Tibial artery (tissue), 4 donors: ENCODE data around the gene WDR5.

ENCODE experiments used
- DNase-seq, 2 donors: peaks; one replicate each; pipeline ENCODE4 v3.0.0-alpha.2; 2019
- H3K27ac ChIP-seq, 2 donors: fragments of 200-600 bp; sonication (generic) in 1 of 2; 1 replicate in 1 of 2; 2 replicates in 1 of 2; pipeline ENCODE4 v1.5.1; 2018 to 2019; ENCODE audit warnings: mild to moderate bottlenecking in 1 of 2
- H3K27me3 ChIP-seq, 2 donors: fragments of 200-600 bp; sonication (generic) in 1 of 2; one replicate each; pipeline versions ENCODE4 v1.5.1 to v1.6.0; 2016 to 2019
- H3K36me3 ChIP-seq, 3 donors: fragments of 200-600 bp; sonication (generic) in 2 of 3; one replicate each; pipeline ENCODE4 v1.5.1; 2016 to 2019; ENCODE audit warnings: mild to moderate bottlenecking in 2 of 3
- H3K4me1 ChIP-seq, 4 donors: fragments of 200-600 bp; sonication (generic) in 2 of 4; 1 replicate in 3 of 4; 2 replicates in 1 of 4; pipeline ENCODE4 v1.5.1; 2016 to 2019
- H3K4me3 ChIP-seq, 2 donors: fragments of 200-600 bp; sonication (generic) in 1 of 2; 1 replicate in 1 of 2; 2 replicates in 1 of 2; pipeline ENCODE4 v1.5.1; 2018 to 2019; ENCODE audit warnings: mild to moderate bottlenecking in 2 of 2
- H3K9me3 ChIP-seq, 3 donors: fragments of 200-600 bp; sonication (generic) in 1 of 3; one replicate each; pipeline ENCODE4 v1.5.1; 2016 to 2019
- CTCF ChIP-seq, 2 experiments: fragments of 200-600 bp in 1 of 2; fragments of 450-650 bp in 1 of 2; IDR thresholded peaks; one replicate each; pipeline ENCODE4 v1.5.1; 2017 to 2019; ENCODE audit warnings: antibody characterized with exemption in 2 of 2, mild to moderate bottlenecking in 1 of 2, moderate library complexity in 1 of 2
- intact Hi-C: fragments of 100-400 bp; cut with DNase I; formaldehyde crosslinking; loops from one replicate; pipeline ENCODE4 v1.15.0; 2023; ENCODE audit warnings: low total_unique reads

The WDR5 gene

DNA sequence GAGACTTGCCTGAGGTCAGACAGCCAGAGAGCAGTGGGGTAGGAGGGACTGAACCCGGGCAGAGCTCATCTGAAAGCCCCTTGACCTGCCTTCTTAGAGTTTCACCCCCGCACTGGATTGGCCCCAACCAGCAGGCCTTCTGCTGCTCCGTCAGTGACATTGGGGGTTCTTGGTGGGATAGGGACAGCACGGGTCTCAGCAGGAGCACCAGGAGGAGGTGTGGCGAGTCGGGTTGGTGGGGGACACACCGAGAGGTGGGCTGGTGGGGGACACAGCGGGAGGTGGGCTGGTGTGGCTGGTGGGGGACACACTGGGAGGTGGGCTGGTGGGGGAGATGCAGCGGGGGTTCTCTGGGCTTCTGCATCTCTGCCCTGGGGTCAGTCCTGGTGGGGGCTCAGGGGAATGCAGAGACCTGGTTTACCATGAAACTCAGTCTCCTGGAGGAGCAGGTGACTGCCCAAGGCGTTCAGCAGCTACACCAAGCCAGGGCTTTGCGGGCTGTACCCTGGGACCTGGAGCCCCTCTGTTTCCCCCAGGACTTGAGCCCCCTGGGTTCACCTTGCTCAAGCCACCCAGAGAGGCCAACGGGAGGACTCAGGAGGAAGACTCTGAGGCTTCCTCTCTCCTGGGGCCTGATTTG lies 56.5 kb downstream of the WDR5 start:
- H3K9me3 ChIP-seq: no peaks in the 10 kb centered on the region
- no peaks in the 10 kb centered on the region for H3K36me3 ChIP-seq
- peaks cover 0 to 46% of the 10 kb centered on the region in 2 donors for H3K27me3 ChIP-seq
- H3K4me3 ChIP-seq: no peak overlapping the region
- intact Hi-C loops: no loop called here
- no peak overlapping the region for H3K27ac ChIP-seq
- peak in 1 of 2 donors; percentile 60 for DNase-seq
- TF ChIP-seq CTCF (IDR thresholded peaks at IDR 0.05): no peak
- H3K4me1 ChIP-seq: peaks cover 0 to 18% (median 9%) of the 10 kb centered on the region in 4 donors

DNA sequence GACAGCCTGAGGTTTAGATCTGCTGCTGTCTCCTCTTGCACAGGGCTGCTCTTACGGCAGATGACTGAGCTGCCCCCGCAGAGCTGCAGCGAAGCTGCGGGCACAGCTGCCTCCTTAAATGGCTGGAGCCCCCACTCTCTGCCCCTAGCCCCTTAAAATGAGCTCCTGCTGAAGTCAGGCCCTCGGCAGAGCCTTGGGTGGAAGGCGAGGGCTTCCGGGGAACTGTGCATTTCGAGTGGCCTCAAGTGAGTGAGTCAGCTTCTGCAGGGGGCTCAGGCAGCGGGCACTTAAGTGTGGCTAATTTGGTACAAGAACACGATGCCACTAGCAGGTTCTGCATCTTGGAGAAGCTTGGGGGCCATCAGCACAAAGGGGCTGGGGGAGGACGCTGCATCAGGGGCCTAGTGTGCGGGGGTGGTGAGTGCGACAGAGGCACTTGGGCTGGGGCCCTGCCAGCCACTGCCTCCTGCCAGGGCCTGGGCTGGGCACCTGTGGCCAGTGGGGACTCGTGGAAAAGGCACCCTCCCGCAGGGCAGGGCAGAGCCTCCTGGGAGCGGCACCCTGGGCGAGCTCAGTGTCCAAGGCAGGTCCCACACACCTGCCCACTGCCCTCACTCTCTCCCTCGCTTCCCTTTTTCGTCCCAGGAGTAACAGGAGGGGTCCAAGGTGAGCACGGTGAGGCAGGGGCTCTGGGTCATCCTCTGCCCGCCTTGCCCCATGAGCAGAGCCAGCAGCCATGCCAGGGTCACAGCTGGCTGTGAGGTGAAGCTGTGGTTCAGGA lies 57.3 kb downstream of the WDR5 start:
- intact Hi-C loops: no loop called here
- DNase-seq: peak in 1 of 2 donors; percentile 56
- no peak for TF ChIP-seq CTCF (IDR thresholded peaks at IDR 0.05)
- Histone ChIP-seq H3K36me3 (no peaks in the 10 kb centered on the region), H3K27me3 (peaks cover 0 to 43% of the 10 kb centered on the region in 2 donors), H3K27ac (no peak overlapping the region), H3K4me1 (peaks cover 0 to 14% (median 9%) of the 10 kb centered on the region in 4 donors), H3K9me3 (no peaks in the 10 kb centered on the region), H3K4me3 (no peak overlapping the region)

DNA sequence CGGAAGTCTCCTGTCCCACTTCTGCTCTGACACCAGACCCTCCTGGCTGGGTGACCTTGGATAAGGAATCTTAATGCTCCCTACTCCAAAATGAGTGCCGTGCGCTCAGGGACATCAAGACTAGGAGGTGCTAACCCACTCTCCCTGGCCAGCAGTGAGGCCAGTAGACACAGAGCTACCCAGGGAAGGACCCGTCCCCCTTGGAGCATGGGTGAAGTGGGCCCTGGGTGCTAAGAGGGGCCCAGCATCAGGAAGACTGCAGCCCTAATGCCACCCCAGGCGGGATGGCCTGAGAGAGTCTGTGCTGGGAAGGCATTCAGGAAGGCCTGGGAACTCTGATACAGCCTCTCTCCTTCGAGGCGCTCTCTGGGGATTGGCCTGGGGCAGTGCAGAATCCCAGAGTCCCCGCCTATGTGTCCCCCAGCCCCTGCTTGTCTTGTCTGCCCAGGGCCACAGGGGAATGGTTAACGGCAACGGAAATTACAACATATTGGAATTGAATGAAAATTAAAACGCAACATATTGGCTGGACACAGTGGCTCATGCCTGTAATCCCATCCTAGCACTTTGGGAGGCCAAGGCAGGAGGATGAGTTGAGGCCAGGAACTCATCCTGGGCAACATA lies 58.1 kb downstream of the WDR5 start:
- H3K36me3 ChIP-seq: no peaks in the 10 kb centered on the region
- H3K27me3 ChIP-seq: peaks cover 0 to 36% of the 10 kb centered on the region in 2 donors
- H3K4me3 ChIP-seq: no peak overlapping the region
- H3K9me3 ChIP-seq: no peaks in the 10 kb centered on the region
- intact Hi-C loops: no loop called here
- no peak overlapping the region for H3K27ac ChIP-seq
- DNase-seq: no peak
- peaks cover 0 to 5% (median 2%) of the 10 kb centered on the region in 4 donors for H3K4me1 ChIP-seq
- TF ChIP-seq CTCF (IDR thresholded peaks at IDR 0.05): no peak

GRCh38 chr9:134195558-134195957 lies 59.7 kb downstream of the WDR5 start:
- intact Hi-C loops: no loop called here

DNA sequence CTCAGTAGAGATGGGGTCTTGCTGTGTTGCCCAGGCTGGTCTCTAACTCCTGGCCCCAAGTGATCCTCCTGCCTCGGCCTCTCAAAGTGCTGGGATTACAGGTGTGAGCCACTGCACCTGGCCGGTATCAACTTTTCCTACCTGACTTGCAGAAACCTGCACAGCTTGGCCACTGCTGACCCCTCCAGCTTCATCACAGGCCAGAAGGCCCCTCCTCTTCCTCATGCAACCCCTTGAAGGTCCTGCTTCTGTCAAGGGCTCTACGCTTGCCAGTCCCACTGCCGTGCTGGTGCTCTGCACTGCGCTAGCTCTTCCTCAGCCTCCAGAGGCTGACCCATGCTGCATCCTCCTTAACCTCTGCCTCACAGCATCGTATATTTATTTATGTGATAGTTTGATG lies 61.0 kb downstream of the WDR5 start:
- no peak for DNase-seq
- intact Hi-C loops: no loop called here

More at GRCh38 chr9:134195558-134195957, 59.7 kb downstream of the WDR5 start:
- TF ChIP-seq CTCF (IDR thresholded peaks at IDR 0.05): no peak
- no peak for DNase-seq
- Histone ChIP-seq H3K4me3 (no peak overlapping the region), H3K9me3 (peaks cover 0 to under 1% (median 0%) of the 10 kb centered on the region in 3 donors), H3K27ac (no peak overlapping the region), H3K27me3 (peaks cover 0 to 34% of the 10 kb centered on the region in 2 donors), H3K4me1 (no peaks in the 10 kb centered on the region), H3K36me3 (no peaks in the 10 kb centered on the region)

More for the DNA sequence above, 61.0 kb downstream of the WDR5 start:
- Histone ChIP-seq H3K27ac (no peak overlapping the region), H3K4me1 (no peaks in the 10 kb centered on the region), H3K36me3 (peaks cover 0 to 3% (median 0%) of the 10 kb centered on the region in 3 donors), H3K27me3 (peaks cover 0 to 34% of the 10 kb centered on the region in 2 donors), H3K4me3 (no peak overlapping the region), H3K9me3 (peaks cover 0 to 14% (median 5%) of the 10 kb centered on the region in 3 donors)
- no peak for TF ChIP-seq CTCF (IDR thresholded peaks at IDR 0.05)
